Small intestine (tissue), 7 donors: ENCODE results near the gene SPATA7. TPM values are rescaled to one million over a fixed set of nuclear protein-coding genes. Genes with fewer than 3 reads are reported as not detected.

Experiments
- DNase-seq, 2 donors: peaks; one replicate each; pipeline versions ENCODE4 v3.0.0 to v3.0.0-alpha.2; 2013
- FAIRE-seq: peaks from 2 replicates; lab custom pipeline; 2012; peaks lifted over from hg19 to GRCh38; lab: Jason Lieb, UNC
- H3K27ac ChIP-seq, 3 donors: one replicate each; pipeline ENCODE4 v1.5.1; 2013; ENCODE audit warnings: low read length in 2 of 3, mild to moderate bottlenecking in 2 of 3, control low read depth in 1 of 3, inconsistent platforms in 1 of 3, low read depth in 1 of 3, moderate library complexity in 1 of 3
- H3K27me3 ChIP-seq, 3 donors: one replicate each; pipeline ENCODE4 v1.6.1; 2013; ENCODE audit warnings: low read length in 3 of 3, inconsistent platforms in 1 of 3; ENCODE audit not compliant: control insufficient read depth in 3 of 3, insufficient read depth in 3 of 3
- H3K36me3 ChIP-seq, 3 donors: one replicate each; pipeline ENCODE4 v1.6.1; 2013; ENCODE audit warnings: low read length in 3 of 3, inconsistent platforms in 1 of 3, low read depth in 1 of 3, mild to moderate bottlenecking in 1 of 3, moderate library complexity in 1 of 3; ENCODE audit not compliant: control insufficient read depth in 3 of 3, insufficient read depth in 2 of 3
- H3K4me1 ChIP-seq, 3 donors: one replicate each; pipeline ENCODE4 v1.6.1; 2013; ENCODE audit warnings: low read length in 2 of 3, inconsistent platforms in 1 of 3, low read depth in 1 of 3, mild to moderate bottlenecking in 1 of 3, moderate library complexity in 1 of 3; ENCODE audit not compliant: control insufficient read depth in 3 of 3, insufficient read depth in 2 of 3
- H3K4me3 ChIP-seq, 3 donors: one replicate each; pipeline ENCODE4 v1.5.1; 2013; ENCODE audit warnings: low read length in 3 of 3, control low read depth in 1 of 3, inconsistent platforms in 1 of 3, low read depth in 1 of 3, mild to moderate bottlenecking in 1 of 3, moderate library complexity in 1 of 3
- H3K9me3 ChIP-seq, 2 donors: one replicate each; pipeline ENCODE4 v1.6.1; 2013; ENCODE audit warnings: low read depth in 1 of 2, low read length in 1 of 2; ENCODE audit not compliant: control insufficient read depth in 2 of 2, insufficient read depth in 1 of 2
- WGBS, 3 donors: extraction: QIAGEN DNeasy Blood & Tissue Kit; methylation state at CpG; one replicate each; pipeline ENCODE4 v1.1.7; 2013; 5-methylcytosine and 5-hydroxymethylcytosine counted together
- polyA plus RNA-seq, 4 donors: library from polyadenylated mRNA; stranded (reverse) in 3 of 4; unstranded in 1 of 4; fragments of 200-250 nt in 3 of 4; fragments of 120-200 nt in 1 of 4; gene quantifications; one replicate each; pipeline versions ENCODE4 v1.2.1 to v1.2.3, GENCODE V29; 2013
- donor health status: healthy with polysubstance abuse.
- donor health status: control.
- donor health status: control.
- donor health status: Bipolar disorder and iron deficiency.
- donor health status: healthy.

SPATA7 gene
- polyA plus RNA-seq, 4 donors, result 0.81 to 15.7 (median 2.8) TPM

GRCh38 chr14:88422047-88422446, 36.6 kb downstream of the SPATA7 start:
- no peak for FAIRE-seq
- no peak for DNase-seq
- Histone ChIP-seq H3K36me3 (peaks cover 0 to 12% (median 2%) of the 10 kb centered on the region in 3 donors), H3K27me3 (no peaks in the 10 kb centered on the region), H3K27ac (no peak overlapping the region), H3K9me3 (peaks cover 0 to 9% of the 10 kb centered on the region in 2 donors), H3K4me3 (no peak overlapping the region), H3K4me1 (no peaks in the 10 kb centered on the region)

DNA sequence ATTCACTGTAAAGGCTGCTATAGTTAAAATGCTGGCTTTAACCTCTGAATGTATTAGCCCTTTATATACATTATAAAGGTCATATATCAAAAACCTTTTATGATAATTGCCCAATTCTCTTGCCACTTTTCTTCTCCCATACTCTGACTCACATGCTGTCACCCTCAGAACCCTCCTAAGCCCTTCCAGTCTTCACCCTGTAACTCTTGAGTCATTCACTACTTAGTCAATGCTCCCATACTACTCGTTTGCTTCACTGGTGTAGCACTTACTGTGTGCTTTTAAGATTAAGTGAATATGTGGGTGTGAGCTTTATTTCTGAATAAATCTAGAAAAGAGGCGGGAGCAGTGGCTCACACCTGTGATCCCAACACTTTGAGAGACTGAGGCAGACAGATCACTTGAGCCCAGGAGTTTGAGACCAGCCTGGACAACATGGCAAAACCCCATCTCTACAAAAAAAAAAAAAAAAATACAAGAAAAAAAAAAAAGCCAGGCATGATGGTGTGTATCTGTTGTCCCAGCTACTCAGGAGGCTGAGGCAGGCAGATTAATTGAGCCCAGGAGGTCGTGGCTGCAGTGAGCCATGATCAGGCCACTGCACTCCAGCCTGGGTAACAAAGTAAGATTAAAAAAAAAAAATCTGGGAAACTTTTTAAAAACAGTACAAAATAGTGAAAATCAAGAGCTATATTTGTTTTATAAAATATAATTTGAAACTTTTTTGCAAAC, 37.6 kb downstream of the SPATA7 start:
- FAIRE-seq (no peak), DNase-seq (no peak)
- Histone ChIP-seq H3K36me3 (peaks cover 0 to 9% (median 0%) of the 10 kb centered on the region in 3 donors), H3K9me3 (peaks cover 0 to 5% of the 10 kb centered on the region in 2 donors), H3K4me1 (no peaks in the 10 kb centered on the region), H3K27ac (no peak overlapping the region), H3K27me3 (no peaks in the 10 kb centered on the region), H3K4me3 (no peak overlapping the region)
- WGBS, 3 donors, result 62 to 79% (median 69%) methylated on average over 3 of the region's 3 CpGs

DNA sequence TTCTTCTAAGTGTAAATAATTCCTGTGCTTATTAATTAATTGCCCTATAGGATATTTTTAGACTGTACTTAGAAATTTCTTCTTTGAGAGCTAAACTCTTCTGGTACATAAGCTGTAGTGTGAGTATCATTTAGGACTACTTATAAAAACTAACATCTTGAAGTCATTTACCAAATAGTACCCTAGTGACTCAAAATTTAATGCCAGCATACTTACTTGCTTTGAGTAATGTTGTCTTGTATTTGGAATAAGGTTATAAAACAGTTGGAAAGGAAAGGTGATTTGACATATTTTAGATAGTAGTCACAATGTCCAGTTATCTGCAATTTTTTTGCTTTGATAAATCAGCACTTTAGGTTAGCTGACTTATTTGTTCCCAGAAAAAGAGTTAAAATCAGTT, 39.1 kb downstream of the SPATA7 start:
- H3K27ac ChIP-seq, result no peak overlapping the region
- H3K4me3 ChIP-seq, result no peak overlapping the region
- H3K36me3 ChIP-seq, result peaks cover 0 to 5% (median 0%) of the 10 kb centered on the region in 3 donors
- DNase-seq (no peak), FAIRE-seq (no peak)
- H3K4me1 ChIP-seq, result no peaks in the 10 kb centered on the region
- H3K9me3 ChIP-seq, result no peaks in the 10 kb centered on the region
- H3K27me3 ChIP-seq, result no peaks in the 10 kb centered on the region

- no peak for DNase-seq
- H3K4me1 ChIP-seq, result no peaks in the 10 kb centered on the region
These were observed 40.8 kb downstream of the SPATA7 start for GRCh38 chr14:88426271-88426670.

DNA sequence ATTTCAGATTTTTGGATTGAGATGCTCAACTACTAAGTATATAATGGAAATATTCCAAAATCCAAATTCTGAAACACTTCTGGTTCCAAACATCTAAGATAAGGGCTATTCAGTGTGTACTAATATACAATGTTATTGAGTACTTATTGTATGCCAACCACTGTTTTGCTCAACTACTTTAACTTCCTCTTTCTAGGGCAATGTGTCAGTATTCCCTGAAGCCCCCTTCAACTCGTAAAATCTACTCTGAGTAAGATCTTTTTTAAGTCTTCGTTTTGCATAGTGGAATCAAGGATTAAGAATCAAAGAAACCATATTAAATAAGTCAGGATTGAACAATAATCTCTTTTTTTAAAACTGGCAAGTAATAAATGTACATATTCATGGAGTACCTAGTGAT, 45.5 kb downstream of the SPATA7 start:
- FAIRE-seq (no peak), DNase-seq (no peak)
- H3K4me1 ChIP-seq, result no peaks in the 10 kb centered on the region
- no peak overlapping the region for H3K27ac ChIP-seq
- WGBS, 3 donors, result 84 to 87% (median 87%) methylated on average over 2 of the region's 2 CpGs
- peaks cover 0 to 10% (median 1%) of the 10 kb centered on the region in 3 donors for H3K36me3 ChIP-seq
- no peaks in the 10 kb centered on the region for H3K9me3 ChIP-seq
- H3K4me3 ChIP-seq, result no peak overlapping the region
- no peaks in the 10 kb centered on the region for H3K27me3 ChIP-seq

More at GRCh38 chr14:88426271-88426670, 40.8 kb downstream of the SPATA7 start:
- WGBS, 3 donors, result 78 to 95% (median 92%) methylated on average over 7 of the region's 7 CpGs
- Histone ChIP-seq H3K27ac (no peak overlapping the region), H3K9me3 (no peaks in the 10 kb centered on the region), H3K36me3 (peaks cover 0 to 5% (median 1%) of the 10 kb centered on the region in 3 donors), H3K4me3 (no peak overlapping the region), H3K27me3 (no peaks in the 10 kb centered on the region)
- no peak for FAIRE-seq

DNA sequence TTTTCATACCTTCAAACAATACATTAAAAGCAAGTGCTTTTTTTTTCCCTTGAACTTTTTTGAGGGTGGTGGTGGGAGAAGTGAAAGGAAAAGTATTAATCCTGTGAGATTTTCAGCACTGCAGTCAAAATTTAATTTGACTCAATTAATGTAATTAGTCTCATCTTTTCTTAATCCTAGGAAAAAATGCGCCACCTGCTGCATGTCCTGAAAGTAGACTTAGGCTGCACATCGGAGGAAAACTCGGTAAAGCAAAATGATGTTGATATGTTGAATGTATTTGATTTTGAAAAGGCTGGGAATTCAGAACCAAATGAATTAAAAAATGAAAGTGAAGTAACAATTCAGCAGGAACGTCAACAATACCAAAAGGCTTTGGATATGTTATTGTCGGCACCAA, 52.2 kb downstream of the SPATA7 start:
- no peak for FAIRE-seq
- Histone ChIP-seq H3K36me3 (peaks cover 0 to 13% (median 2%) of the 10 kb centered on the region in 3 donors), H3K4me3 (no peak overlapping the region), H3K27me3 (no peaks in the 10 kb centered on the region), H3K27ac (no peak overlapping the region), H3K4me1 (no peaks in the 10 kb centered on the region), H3K9me3 (no peaks in the 10 kb centered on the region)
- peak in 1 of 2 donors; percentile 4 for DNase-seq
- WGBS, 3 donors, result 91 to 92% (median 92%) methylated on average over 5 of the region's 5 CpGs

DNA sequence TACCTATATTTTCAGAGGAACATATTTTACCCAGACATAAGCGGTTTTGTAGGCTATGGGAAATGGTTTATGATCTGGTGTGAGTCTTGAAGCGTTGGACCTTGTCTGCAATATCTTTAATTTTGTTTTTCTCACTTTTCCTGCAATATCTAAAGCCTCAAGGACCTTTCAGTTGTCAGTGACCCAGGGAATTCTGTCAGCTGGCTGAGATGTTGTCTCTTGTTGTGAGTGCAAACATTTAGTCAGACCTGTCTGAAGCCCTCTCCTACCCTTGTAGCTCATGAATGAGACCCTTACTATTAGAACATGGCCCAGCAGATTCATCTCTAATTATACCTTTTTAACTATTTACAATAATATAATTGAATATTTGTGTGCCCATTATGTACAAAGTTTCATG, 53.6 kb downstream of the SPATA7 start:
- H3K4me3 ChIP-seq, result no peak overlapping the region
- FAIRE-seq, result no peak
- WGBS, 3 donors, result 87 to 89% (median 88%) methylated on average over 2 of the region's 2 CpGs
- H3K9me3 ChIP-seq, result no peaks in the 10 kb centered on the region
- H3K27ac ChIP-seq, result no peak overlapping the region
- H3K36me3 ChIP-seq, result peaks cover 0 to 13% (median 2%) of the 10 kb centered on the region in 3 donors
- no peaks in the 10 kb centered on the region for H3K27me3 ChIP-seq
- DNase-seq, result no peak
- H3K4me1 ChIP-seq, result no peaks in the 10 kb centered on the region

DNA sequence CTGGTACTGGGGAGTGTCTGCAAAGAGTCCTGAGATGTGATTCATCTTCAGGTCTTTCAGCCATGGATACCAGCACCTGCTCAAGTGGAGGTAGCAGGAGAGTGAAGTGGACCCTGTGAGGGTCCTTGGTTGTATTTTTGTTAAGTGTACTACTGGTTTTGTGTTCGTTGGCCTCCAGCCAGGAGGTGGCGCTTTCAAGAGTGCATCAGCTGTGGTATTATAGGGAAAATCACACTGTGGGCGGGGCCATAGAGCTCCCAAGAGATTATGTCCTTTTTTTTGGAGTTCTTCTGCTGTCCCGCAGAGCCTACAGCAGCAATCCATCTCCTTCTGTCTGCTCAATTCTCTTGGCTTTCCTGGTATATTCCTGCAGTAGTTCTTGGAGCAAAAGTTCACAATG, 66.8 kb downstream of the SPATA7 start:
- no peak overlapping the region for H3K27ac ChIP-seq
- H3K9me3 ChIP-seq, result peaks cover 0 to 12% of the 10 kb centered on the region in 2 donors
- no peak for FAIRE-seq
- no peak overlapping the region for H3K4me3 ChIP-seq
- 89 to 96% (median 90%) methylated on average over 4 of the region's 4 CpGs for WGBS, 3 donors
- no peaks in the 10 kb centered on the region for H3K27me3 ChIP-seq
- DNase-seq, result no peak
- H3K4me1 ChIP-seq, result no peaks in the 10 kb centered on the region
- peaks cover 0 to 13% (median 0%) of the 10 kb centered on the region in 3 donors for H3K36me3 ChIP-seq
